ENCODE measurements around the gene IDE. TPM values are rescaled to one million over a fixed set of nuclear protein-coding genes. Genes with fewer than 3 reads are reported as not detected.
A peak's percentile ranks its signal among the peaks of the same experiment; 100 is the strongest.

IDE gene
- total RNA-seq, 4 donors from 2014 or later = 107 to 300 (median 185) TPM

GRCh38 chr10:92419740-92420545, 153.9 kb downstream of the IDE start:
- Histone ChIP-seq H3K36me3 (no peaks in the 10 kb centered on the region), H3K27ac (no peak overlapping the region), H3K27me3 (peaks cover 11% of the 10 kb centered on the region), H3K9me3 (no peaks in the 10 kb centered on the region), H3K4me1 (peaks cover 8% of the 10 kb centered on the region), H3K4me3 (peak overlapping the region; percentile 39)
- WGBS = 14% methylated on average over 28 of the region's 34 CpGs
- TF ChIP-seq POLR2AphosphoS5 (IDR thresholded peaks at IDR 0.05) (no peak), POLR2A (IDR thresholded peaks at IDR 0.05) (no peak), CTCF (IDR thresholded peaks at IDR 0.05) (no peak), EP300 (IDR thresholded peaks at IDR 0.05) (no peak)
- DNase-seq (ENCODE audit: low spot score in 2 of 2) = peak in 1 of 2 donors; percentile 83

- H3K4me1 ChIP-seq = peaks cover 8% of the 10 kb centered on the region
- H3K9me3 ChIP-seq = no peaks in the 10 kb centered on the region
- no peaks in the 10 kb centered on the region for H3K36me3 ChIP-seq
- H3K27me3 ChIP-seq = peaks cover 11% of the 10 kb centered on the region
- no peak for TF ChIP-seq POLR2AphosphoS5 (IDR thresholded peaks at IDR 0.05)
- TF ChIP-seq EP300 (IDR thresholded peaks at IDR 0.05) = no peak
- no peak for TF ChIP-seq POLR2A (IDR thresholded peaks at IDR 0.05)
- no peak for TF ChIP-seq CTCF (IDR thresholded peaks at IDR 0.05)
- no peak overlapping the region for H3K4me3 ChIP-seq
- H3K27ac ChIP-seq = no peak overlapping the region
- WGBS = 75% methylated on average over 7 of the region's 7 CpGs
- DNase-seq (ENCODE audit: low spot score in 2 of 2) = peak in 1 of 2 donors; percentile 16
Observed at GRCh38 chr10:92418891-92419290, 155.0 kb downstream of the IDE start.

GRCh38 chr10:92418221-92418620, 155.7 kb downstream of the IDE start:
- no peak overlapping the region for H3K4me3 ChIP-seq
- DNase-seq (ENCODE audit: low spot score in 2 of 2) = no peak
- H3K9me3 ChIP-seq = no peaks in the 10 kb centered on the region
- H3K36me3 ChIP-seq = no peaks in the 10 kb centered on the region
- WGBS = 79% methylated on average over 2 of the region's 2 CpGs
- TF ChIP-seq POLR2AphosphoS5 (IDR thresholded peaks at IDR 0.05) (no peak), EP300 (IDR thresholded peaks at IDR 0.05) (no peak), POLR2A (IDR thresholded peaks at IDR 0.05) (no peak), CTCF (IDR thresholded peaks at IDR 0.05) (no peak)
- H3K27ac ChIP-seq = no peak overlapping the region
- H3K4me1 ChIP-seq = peaks cover 8% of the 10 kb centered on the region
- H3K27me3 ChIP-seq = peaks cover 11% of the 10 kb centered on the region

GRCh38 chr10:92413519-92413918, 160.4 kb downstream of the IDE start:
- Histone ChIP-seq H3K4me1 (no peaks in the 10 kb centered on the region), H3K27me3 (no peaks in the 10 kb centered on the region), H3K27ac (no peak overlapping the region), H3K36me3 (no peaks in the 10 kb centered on the region), H3K4me3 (no peak overlapping the region), H3K9me3 (no peaks in the 10 kb centered on the region)
- no peak for DNase-seq (ENCODE audit: low spot score in 2 of 2)
- TF ChIP-seq EP300 (IDR thresholded peaks at IDR 0.05) (no peak), CTCF (IDR thresholded peaks at IDR 0.05) (no peak), POLR2AphosphoS5 (IDR thresholded peaks at IDR 0.05) (no peak), POLR2A (IDR thresholded peaks at IDR 0.05) (no peak)
- 78% methylated on average over 4 of the region's 4 CpGs for WGBS

- Histone ChIP-seq H3K36me3 (no peaks in the 10 kb centered on the region), H3K4me1 (no peaks in the 10 kb centered on the region), H3K4me3 (no peak overlapping the region), H3K27ac (no peak overlapping the region), H3K9me3 (no peaks in the 10 kb centered on the region), H3K27me3 (no peaks in the 10 kb centered on the region)
- TF ChIP-seq CTCF (IDR thresholded peaks at IDR 0.05) (no peak), POLR2A (IDR thresholded peaks at IDR 0.05) (no peak), POLR2AphosphoS5 (IDR thresholded peaks at IDR 0.05) (no peak), EP300 (IDR thresholded peaks at IDR 0.05) (no peak)
- no peak for DNase-seq (ENCODE audit: low spot score in 2 of 2)
- WGBS = 90% methylated on average over 9 of the region's 9 CpGs
Observed at GRCh38 chr10:92413011-92413410, 160.9 kb downstream of the IDE start.

All from suprapubic skin (tissue), 4 donors.